ENCODE measurements around the gene SPRYD4. TPM values are rescaled to one million over a fixed set of nuclear protein-coding genes. Genes with fewer than 3 reads are reported as not detected.

SPRYD4 gene
- total RNA-seq, result 1.9 and 2.0 TPM in 2 replicates

DNA sequence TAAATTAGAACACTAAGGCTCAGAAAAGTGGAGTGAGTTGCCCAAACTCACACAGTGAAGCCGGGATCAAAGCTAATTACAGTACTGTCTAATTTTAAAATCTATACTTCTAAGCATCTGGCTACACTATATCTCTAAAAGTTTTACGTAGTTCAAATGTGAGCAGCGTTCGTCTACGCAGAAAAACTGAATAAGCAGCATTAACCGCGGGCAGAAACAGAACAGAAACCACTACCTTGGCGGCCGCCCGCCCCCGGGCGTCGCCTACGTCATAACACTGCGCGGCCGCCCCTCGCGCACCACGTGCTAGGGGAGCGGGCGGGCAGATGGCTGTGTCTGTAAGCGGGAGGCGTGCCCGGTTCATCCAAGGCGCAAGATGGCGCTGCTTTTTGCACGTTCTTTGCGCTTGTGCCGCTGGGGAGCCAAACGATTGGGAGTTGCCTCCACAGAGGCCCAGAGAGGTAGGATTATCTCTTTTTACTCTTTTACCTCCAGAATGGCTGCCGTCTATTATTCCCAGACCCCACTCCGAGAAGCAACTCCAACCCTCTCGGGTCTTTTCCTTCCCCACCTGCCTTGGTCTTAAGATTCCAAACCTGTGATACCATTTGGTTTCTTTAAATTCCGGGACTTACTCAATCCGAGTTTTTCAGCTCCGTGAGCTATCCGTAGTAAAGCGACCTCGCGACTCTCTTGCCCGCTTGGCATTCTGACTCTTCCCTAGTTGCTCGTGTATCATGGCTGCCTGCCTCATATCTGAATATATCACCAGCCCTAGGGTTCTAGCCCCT is at the start of gene SPRYD4:
Gene SPRYD4 (plus strand): TSS at position 363 of the 791 bp plus-strand sequence. CDS start 14 bp downstream, at position 377.

GRCh38 chr12:56448860-56449621 is 19.3 kb upstream of the SPRYD4 start, which contains the start of gene TIMELESS:
TIMELESS (minus strand) TSS chr12:56449426; CDS start chr12:56434170, 15,256 bp downstream.

DNA sequence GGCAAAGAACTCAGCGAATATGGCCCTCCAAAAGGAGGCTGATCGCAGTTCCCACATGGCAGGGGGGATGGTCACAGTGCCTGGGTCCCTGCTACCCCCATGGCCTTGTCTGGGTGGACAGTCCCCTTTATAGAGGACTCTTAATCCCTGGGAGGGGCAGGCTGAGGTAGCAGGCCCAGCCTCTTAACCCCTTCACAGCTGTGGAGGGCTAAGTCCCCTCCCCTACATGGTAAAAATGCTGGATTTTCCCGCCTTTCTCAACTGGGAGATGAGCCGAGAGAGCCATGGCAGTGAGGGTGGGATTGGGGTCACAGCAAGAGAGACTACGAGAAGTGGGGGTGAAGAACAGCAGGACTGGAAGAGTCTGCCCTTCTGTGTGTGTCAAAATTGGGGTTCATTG is 13.8 kb upstream of the SPRYD4 start, which contains the start of gene MIP:
Gene MIP (minus strand): TSS at position 101 of the 400 bp plus-strand sequence. CDS start 44 bp downstream, at position 57.

GRCh38 chr12:56488041-56488955 is 19.9 kb downstream of the SPRYD4 start, which contains the start of gene GLS2:
GLS2 (minus strand) TSS chr12:56488161; CDS start chr12:56488118, 43 bp downstream.

GRCh38 chr12:56521590-56522371 is 53.4 kb downstream of the SPRYD4 start, which contains the start of gene RBMS2:
RBMS2 (plus strand) TSS chr12:56521820; CDS start chr12:56522024, 204 bp downstream.

Other genes starting within 250 kb of the SPRYD4 start
- 32.7 and 36.3 TPM in 2 replicates for gene RNF41, start 246.7 kb upstream of the SPRYD4 start, total RNA-seq
- gene NABP2, start 244.2 kb upstream of the SPRYD4 start, total RNA-seq, result 43.2 and 50.9 TPM in 2 replicates
- gene SLC39A5, start 238.5 kb upstream of the SPRYD4 start, total RNA-seq, result not detected in 2 replicates
- 12.4 and 18.3 TPM in 2 replicates for gene ANKRD52, start 210.2 kb upstream of the SPRYD4 start, total RNA-seq
- gene COQ10A, start 201.6 kb upstream of the SPRYD4 start, total RNA-seq, result 7.8 and 18.3 TPM in 2 replicates
- gene CS, start 168.2 kb upstream of the SPRYD4 start, total RNA-seq, result 111 and 144 TPM in 2 replicates
- 78.9 and 88.9 TPM in 2 replicates for gene CNPY2, start 152.6 kb upstream of the SPRYD4 start, total RNA-seq
- gene PAN2, start 134.6 kb upstream of the SPRYD4 start, total RNA-seq, result 12.6 and 15.4 TPM in 2 replicates
- 0.92 TPM in 1 of 2 replicates, not detected in the other for gene IL23A, start 129.7 kb upstream of the SPRYD4 start, total RNA-seq
- gene STAT2, start 108.5 kb upstream of the SPRYD4 start, total RNA-seq, result 36.3 and 37.5 TPM in 2 replicates
- not detected in 2 replicates for gene APOF, start 105.7 kb upstream of the SPRYD4 start, total RNA-seq
- 14.2 and 17.8 TPM in 2 replicates for gene TIMELESS, start 19.2 kb upstream of the SPRYD4 start, total RNA-seq
- not detected in 2 replicates for gene MIP, start 13.9 kb upstream of the SPRYD4 start, total RNA-seq
- gene GLS2, start 19.6 kb downstream of the SPRYD4 start, total RNA-seq, result 4.2 and 6.0 TPM in 2 replicates
- gene RBMS2, start 53.2 kb downstream of the SPRYD4 start, total RNA-seq, result 12.9 and 21.6 TPM in 2 replicates
- gene BAZ2A, start 161.7 kb downstream of the SPRYD4 start, total RNA-seq, result 26.1 and 42.3 TPM in 2 replicates
- 634 and 662 TPM in 2 replicates for gene ATP5F1B, start 177.4 kb downstream of the SPRYD4 start, total RNA-seq
- 84.1 and 139 TPM in 2 replicates for gene PTGES3, start 219.7 kb downstream of the SPRYD4 start, total RNA-seq

All from airway epithelial cell (primary cell).